ENCODE results near the gene PRKCH.

GRCh38 chr14:61438860-61439765, 117.7 kb downstream of the PRKCH start:
- TF ChIP-seq, protein P1, sequence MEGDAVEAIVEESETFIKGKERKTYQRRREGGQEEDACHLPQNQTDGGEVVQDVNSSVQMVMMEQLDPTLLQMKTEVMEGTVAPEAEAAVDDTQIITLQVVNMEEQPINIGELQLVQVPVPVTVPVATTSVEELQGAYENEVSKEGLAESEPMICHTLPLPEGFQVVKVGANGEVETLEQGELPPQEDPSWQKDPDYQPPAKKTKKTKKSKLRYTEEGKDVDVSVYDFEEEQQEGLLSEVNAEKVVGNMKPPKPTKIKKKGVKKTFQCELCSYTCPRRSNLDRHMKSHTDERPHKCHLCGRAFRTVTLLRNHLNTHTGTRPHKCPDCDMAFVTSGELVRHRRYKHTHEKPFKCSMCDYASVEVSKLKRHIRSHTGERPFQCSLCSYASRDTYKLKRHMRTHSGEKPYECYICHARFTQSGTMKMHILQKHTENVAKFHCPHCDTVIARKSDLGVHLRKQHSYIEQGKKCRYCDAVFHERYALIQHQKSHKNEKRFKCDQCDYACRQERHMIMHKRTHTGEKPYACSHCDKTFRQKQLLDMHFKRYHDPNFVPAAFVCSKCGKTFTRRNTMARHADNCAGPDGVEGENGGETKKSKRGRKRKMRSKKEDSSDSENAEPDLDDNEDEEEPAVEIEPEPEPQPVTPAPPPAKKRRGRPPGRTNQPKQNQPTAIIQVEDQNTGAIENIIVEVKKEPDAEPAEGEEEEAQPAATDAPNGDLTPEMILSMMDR (IDR thresholded peaks at IDR 0.05; ENCODE audit: low read depth, low read length): no peak
- no peak for TF ChIP-seq POLR2A (IDR thresholded peaks at IDR 0.05; ENCODE audit: extremely low read depth, insufficient read length)

Measured in NB4 (cell line).